WERI-Rb-1 (cell line): ENCODE results near the gene ADARB1.
A peak's percentile ranks its signal among the peaks of the same experiment; 100 is the strongest.
"Not testable (repeated sequence)": the region's sequence is repeated elsewhere in the genome, so short reads cannot be mapped to it uniquely, and the experiment has no call there.

ENCODE experiments used
- DNase-seq: peaks from one replicate; pipeline ENCODE4 v3.0.0-alpha.2; 2020
- H3K27ac ChIP-seq: fragments of 250-450 bp; sonication (Bioruptor Pico); 2 replicates; pipeline ENCODE4 v1.5.1; 2020; ENCODE audit warnings: mild to moderate bottlenecking, moderate library complexity
- H3K27me3 ChIP-seq: fragments of 250-450 bp; sonication (Bioruptor Pico); 2 replicates; pipeline ENCODE4 v1.5.1; 2021; ENCODE audit warnings: mild to moderate bottlenecking, low read depth, moderate library complexity; ENCODE audit not compliant: insufficient read depth, severe bottlenecking
- H3K36me3 ChIP-seq: fragments of 250-450 bp; sonication (Bioruptor Pico); 2 replicates; pipeline ENCODE4 v1.5.1; 2020; ENCODE audit warnings: mild to moderate bottlenecking, moderate library complexity
- H3K4me3 ChIP-seq: 2 replicates; pipeline ENCODE4 v1.5.1; 2011; ENCODE audit warnings: low read depth, mild to moderate bottlenecking, control low read depth, low read length
- H3K9me3 ChIP-seq: fragments of 250-450 bp; sonication (Bioruptor Pico); 2 replicates; pipeline ENCODE4 v1.5.1; 2021; ENCODE audit warnings: mild to moderate bottlenecking, moderate library complexity; ENCODE audit not compliant: severe bottlenecking
- TF ChIP-seq, protein P1 (sequence below): IDR thresholded peaks from 2 replicates; pipeline ENCODE4 v1.5.1; 2011; ENCODE audit warnings: low read depth, mild to moderate bottlenecking, control low read depth, inconsistent platforms, low read length

The ADARB1 gene

DNA sequence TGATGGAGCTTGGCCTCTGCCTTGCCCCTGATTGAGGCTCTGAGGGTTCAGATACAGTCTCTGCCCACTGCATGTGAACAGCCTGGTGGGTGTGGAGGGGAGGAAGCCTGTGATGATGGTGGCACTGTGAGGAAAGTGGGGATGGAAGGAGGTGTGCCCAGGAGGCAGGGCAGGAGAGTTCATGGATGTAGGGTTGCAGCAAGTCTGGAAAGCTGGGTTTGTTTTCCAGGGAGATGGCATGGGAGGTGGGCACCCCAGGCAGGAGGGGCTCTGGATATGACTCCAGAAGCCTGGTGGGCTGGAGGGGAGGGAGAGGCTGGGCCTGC lies 63.2 kb downstream of the ADARB1 start:
- no peak overlapping the region for H3K4me3 ChIP-seq
- DNase-seq: no peak
- no peaks in the 10 kb centered on the region for H3K27me3 ChIP-seq
- H3K36me3 ChIP-seq: peaks cover 16% of the 10 kb centered on the region
- TF ChIP-seq, protein P1, sequence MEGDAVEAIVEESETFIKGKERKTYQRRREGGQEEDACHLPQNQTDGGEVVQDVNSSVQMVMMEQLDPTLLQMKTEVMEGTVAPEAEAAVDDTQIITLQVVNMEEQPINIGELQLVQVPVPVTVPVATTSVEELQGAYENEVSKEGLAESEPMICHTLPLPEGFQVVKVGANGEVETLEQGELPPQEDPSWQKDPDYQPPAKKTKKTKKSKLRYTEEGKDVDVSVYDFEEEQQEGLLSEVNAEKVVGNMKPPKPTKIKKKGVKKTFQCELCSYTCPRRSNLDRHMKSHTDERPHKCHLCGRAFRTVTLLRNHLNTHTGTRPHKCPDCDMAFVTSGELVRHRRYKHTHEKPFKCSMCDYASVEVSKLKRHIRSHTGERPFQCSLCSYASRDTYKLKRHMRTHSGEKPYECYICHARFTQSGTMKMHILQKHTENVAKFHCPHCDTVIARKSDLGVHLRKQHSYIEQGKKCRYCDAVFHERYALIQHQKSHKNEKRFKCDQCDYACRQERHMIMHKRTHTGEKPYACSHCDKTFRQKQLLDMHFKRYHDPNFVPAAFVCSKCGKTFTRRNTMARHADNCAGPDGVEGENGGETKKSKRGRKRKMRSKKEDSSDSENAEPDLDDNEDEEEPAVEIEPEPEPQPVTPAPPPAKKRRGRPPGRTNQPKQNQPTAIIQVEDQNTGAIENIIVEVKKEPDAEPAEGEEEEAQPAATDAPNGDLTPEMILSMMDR: 0 out of 2 replicates have a peak, but pooled peaks have one; percentile 3
- no peaks in the 10 kb centered on the region for H3K9me3 ChIP-seq
- no peak overlapping the region for H3K27ac ChIP-seq

DNA sequence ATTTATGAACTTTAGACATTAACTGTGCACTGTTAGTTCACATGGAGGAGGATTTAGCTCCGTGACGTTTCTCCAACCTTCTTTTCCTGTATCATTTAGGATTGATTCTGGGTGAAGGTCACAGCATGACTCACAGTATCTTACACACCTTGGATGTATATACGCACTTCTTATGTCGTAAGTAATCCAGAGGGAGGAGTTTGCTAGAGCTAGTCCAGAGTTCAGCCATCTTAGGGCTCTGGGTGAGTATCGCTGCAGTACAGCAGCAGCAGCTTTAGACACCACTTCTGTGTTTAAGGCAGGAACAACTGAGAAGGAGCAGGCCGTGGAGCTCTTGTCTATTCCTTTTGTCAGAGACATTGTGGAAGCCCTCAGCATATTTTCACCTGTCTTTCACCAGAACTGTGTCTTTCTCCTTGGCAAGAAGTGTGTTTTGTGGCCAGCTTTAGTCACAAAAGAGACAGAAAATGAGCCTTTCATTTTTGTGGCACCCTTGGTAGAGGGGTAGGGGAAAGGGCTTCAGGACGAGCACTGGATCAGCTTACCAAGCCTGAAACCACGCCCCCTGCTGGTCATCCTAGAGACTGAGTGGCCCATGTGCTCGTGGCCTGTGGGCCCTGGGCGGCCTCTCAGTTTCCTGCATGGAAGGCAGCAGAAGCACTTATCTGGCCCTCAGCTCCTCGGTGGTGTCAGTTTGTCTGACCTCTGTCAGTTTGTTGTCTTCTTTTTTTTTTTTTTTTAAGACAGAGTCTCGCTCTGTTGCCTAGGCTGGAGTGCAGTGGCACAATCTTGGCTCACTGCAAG lies 64.0 kb downstream of the ADARB1 start:
- TF ChIP-seq, protein P1: peak; percentile 98
- DNase-seq: peak; percentile 88
- Histone ChIP-seq H3K9me3 (no peaks in the 10 kb centered on the region), H3K27me3 (no peaks in the 10 kb centered on the region), H3K4me3 (no peak overlapping the region), H3K27ac (peak overlapping the region; percentile 41), H3K36me3 (peaks cover 23% of the 10 kb centered on the region)

DNA sequence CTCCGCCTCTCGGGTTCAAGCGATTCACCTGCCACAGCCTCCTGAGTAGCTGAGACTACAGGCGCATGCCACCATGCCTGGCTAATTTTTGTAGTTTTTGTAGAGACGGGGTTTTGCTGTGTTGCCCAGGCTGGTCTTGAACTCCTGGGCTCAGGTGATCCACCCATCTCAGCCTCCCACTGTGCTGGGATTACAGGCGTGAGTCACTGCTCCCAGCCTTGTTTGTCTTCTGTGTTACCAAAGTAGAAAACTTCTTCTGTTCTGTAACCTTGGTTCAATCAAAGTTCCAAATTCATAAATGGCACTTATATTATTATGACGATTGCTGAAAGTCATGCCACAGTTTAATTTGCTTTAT lies 64.6 kb downstream of the ADARB1 start:
- not testable (repeated sequence) for DNase-seq, H3K27me3 ChIP-seq

GRCh38 chr21:45139473-45139872 lies 65.1 kb downstream of the ADARB1 start:
- H3K36me3 ChIP-seq: peaks cover 27% of the 10 kb centered on the region

More for the DNA sequence above, 64.6 kb downstream of the ADARB1 start:
- H3K9me3 ChIP-seq, H3K4me3 ChIP-seq, H3K27ac ChIP-seq: not testable (repeated sequence)
- peaks cover 27% of the 10 kb centered on the region for H3K36me3 ChIP-seq

GRCh38 chr21:45140346-45140940 lies 66.1 kb downstream of the ADARB1 start:
- no peak overlapping the region for H3K4me3 ChIP-seq

More at GRCh38 chr21:45139473-45139872, 65.1 kb downstream of the ADARB1 start:
- no peaks in the 10 kb centered on the region for H3K27me3 ChIP-seq
- no peaks in the 10 kb centered on the region for H3K9me3 ChIP-seq
- TF ChIP-seq, protein P1: no peak
- no peak overlapping the region for H3K27ac ChIP-seq
- DNase-seq: no peak
- H3K4me3 ChIP-seq: no peak overlapping the region

DNA sequence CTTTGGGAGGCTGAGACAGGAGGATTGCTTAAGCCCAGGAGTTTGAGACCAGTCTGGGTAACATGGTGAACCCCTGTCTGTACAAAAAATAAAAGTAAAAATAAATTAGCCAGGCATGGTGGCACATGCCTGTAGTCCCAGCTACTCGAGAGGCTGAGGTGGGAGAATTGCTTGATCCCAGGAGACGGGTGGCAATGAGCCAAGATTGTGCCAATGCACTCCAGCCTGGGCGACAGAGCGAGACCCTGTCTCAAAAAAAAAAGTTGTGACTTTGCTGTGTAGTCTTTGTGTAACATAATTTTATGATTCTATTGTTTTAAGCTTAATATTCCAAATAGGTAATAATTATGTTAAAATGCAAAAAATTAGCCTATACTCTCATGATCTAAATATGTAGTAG lies 66.6 kb downstream of the ADARB1 start:
- H3K9me3 ChIP-seq, H3K27me3 ChIP-seq, DNase-seq, H3K27ac ChIP-seq, H3K4me3 ChIP-seq: not testable (repeated sequence)
- H3K36me3 ChIP-seq: peaks cover 31% of the 10 kb centered on the region

More at GRCh38 chr21:45140346-45140940, 66.1 kb downstream of the ADARB1 start:
- Histone ChIP-seq H3K36me3 (peaks cover 28% of the 10 kb centered on the region), H3K9me3 (no peaks in the 10 kb centered on the region), H3K27ac (no peak overlapping the region), H3K27me3 (no peaks in the 10 kb centered on the region)
- peak; percentile 94 for DNase-seq
- TF ChIP-seq, protein P1: peak; percentile 99
